ENCODE measurements around the gene REEP3. TPM values are rescaled to one million over a fixed set of nuclear protein-coding genes. Genes with fewer than 3 reads are reported as not detected.

Gene REEP3
- total RNA-seq, 2 donors from 2014 or later, result 20.8 to 22.1 TPM

- Histone ChIP-seq H3K4me1 (peaks cover 5% of the 10 kb centered on the region), H3K27me3 (no peaks in the 10 kb centered on the region), H3K4me3 (no peak overlapping the region), H3K36me3 (replicated peaks in 1 of 2; ENCODE audit: insufficient read depth in 1 of 2, low read depth in 2 of 2) (no peaks in the 10 kb centered on the region), H3K9me3 (no peaks in the 10 kb centered on the region), H3K27ac (no peak overlapping the region)
- peak in 1 of 4 donors; percentile 35 for DNase-seq
- intact Hi-C loops (cut with DNase I), result no loop called here
- no peak for ATAC-seq
- 86 to 98% methylated on average over 2 of the region's 2 CpGs for WGBS, 2 donors
- no peak for TF ChIP-seq CTCF (IDR thresholded peaks at IDR 0.05)
- no peak for TF ChIP-seq POLR2A (IDR thresholded peaks at IDR 0.05)
Measured at GRCh38 chr10:63547628-63548360, 26.6 kb downstream of the REEP3 start.

- intact Hi-C loops (cut with DNase I), result no loop called here
- no peaks in the 10 kb centered on the region for H3K36me3 ChIP-seq (replicated peaks in 1 of 2; ENCODE audit: insufficient read depth in 1 of 2, low read depth in 2 of 2)
- DNase-seq (no peak), ATAC-seq (no peak)
- H3K4me3 ChIP-seq, result no peak overlapping the region
- H3K27ac ChIP-seq, result no peak overlapping the region
- TF ChIP-seq POLR2A (IDR thresholded peaks at IDR 0.05) (no peak), CTCF (IDR thresholded peaks at IDR 0.05) (no peak)
- no peaks in the 10 kb centered on the region for H3K27me3 ChIP-seq
- no peaks in the 10 kb centered on the region for H3K9me3 ChIP-seq
- peaks cover 5% of the 10 kb centered on the region for H3K4me1 ChIP-seq
Measured at GRCh38 chr10:63548860-63549259, 27.7 kb downstream of the REEP3 start.

GRCh38 chr10:63549810-63550209 is 28.6 kb downstream of the REEP3 start:
- H3K27me3 ChIP-seq, result no peaks in the 10 kb centered on the region
- 36 to 88% methylated on average over 3 of the region's 3 CpGs for WGBS, 2 donors

GRCh38 chr10:63553031-63553430 is 31.8 kb downstream of the REEP3 start:
- no peak for DNase-seq
- no peak for ATAC-seq
- H3K27me3 ChIP-seq, result no peaks in the 10 kb centered on the region
- H3K9me3 ChIP-seq, result no peaks in the 10 kb centered on the region
- WGBS, 2 donors, result 82 to 89% methylated on average over 4 of the region's 4 CpGs
- peaks cover 8% of the 10 kb centered on the region for H3K4me1 ChIP-seq
- TF ChIP-seq CTCF (IDR thresholded peaks at IDR 0.05) (no peak), POLR2A (IDR thresholded peaks at IDR 0.05) (no peak)
- intact Hi-C loops (cut with DNase I), result no loop called here
- no peak overlapping the region for H3K27ac ChIP-seq
- no peaks in the 10 kb centered on the region for H3K36me3 ChIP-seq (replicated peaks in 1 of 2; ENCODE audit: insufficient read depth in 1 of 2, low read depth in 2 of 2)
- no peak overlapping the region for H3K4me3 ChIP-seq

More at GRCh38 chr10:63549810-63550209, 28.6 kb downstream of the REEP3 start:
- no peaks in the 10 kb centered on the region for H3K36me3 ChIP-seq (replicated peaks in 1 of 2; ENCODE audit: insufficient read depth in 1 of 2, low read depth in 2 of 2)
- H3K4me1 ChIP-seq, result no peaks in the 10 kb centered on the region
- DNase-seq, result no peak
- H3K27ac ChIP-seq, result no peak overlapping the region
- no peak for ATAC-seq
- intact Hi-C loops (cut with DNase I), result no loop called here
- TF ChIP-seq CTCF (IDR thresholded peaks at IDR 0.05) (no peak), POLR2A (IDR thresholded peaks at IDR 0.05) (no peak)
- H3K4me3 ChIP-seq, result no peak overlapping the region
- H3K9me3 ChIP-seq, result no peaks in the 10 kb centered on the region

- Histone ChIP-seq H3K27ac (no peak overlapping the region), H3K36me3 (replicated peaks in 1 of 2; ENCODE audit: insufficient read depth in 1 of 2, low read depth in 2 of 2) (no peaks in the 10 kb centered on the region), H3K4me3 (no peak overlapping the region), H3K9me3 (no peaks in the 10 kb centered on the region), H3K4me1 (peaks cover 8% of the 10 kb centered on the region), H3K27me3 (no peaks in the 10 kb centered on the region)
- 85 to 98% methylated on average over 6 of the region's 6 CpGs for WGBS, 2 donors
- TF ChIP-seq CTCF (IDR thresholded peaks at IDR 0.05) (no peak), POLR2A (IDR thresholded peaks at IDR 0.05) (no peak)
- intact Hi-C loops (cut with DNase I), result no loop called here
- ATAC-seq (no peak), DNase-seq (no peak)
Measured at GRCh38 chr10:63553473-63553872, 32.3 kb downstream of the REEP3 start.

All from body of pancreas (tissue), 4 donors.